ENCODE measurements around the gene GUCY2F. TPM values are rescaled to one million over a fixed set of nuclear protein-coding genes. Genes with fewer than 3 reads are reported as not detected.

GUCY2F gene
- total RNA-seq, 2 donors from 2014 or later, result not detected

DNA sequence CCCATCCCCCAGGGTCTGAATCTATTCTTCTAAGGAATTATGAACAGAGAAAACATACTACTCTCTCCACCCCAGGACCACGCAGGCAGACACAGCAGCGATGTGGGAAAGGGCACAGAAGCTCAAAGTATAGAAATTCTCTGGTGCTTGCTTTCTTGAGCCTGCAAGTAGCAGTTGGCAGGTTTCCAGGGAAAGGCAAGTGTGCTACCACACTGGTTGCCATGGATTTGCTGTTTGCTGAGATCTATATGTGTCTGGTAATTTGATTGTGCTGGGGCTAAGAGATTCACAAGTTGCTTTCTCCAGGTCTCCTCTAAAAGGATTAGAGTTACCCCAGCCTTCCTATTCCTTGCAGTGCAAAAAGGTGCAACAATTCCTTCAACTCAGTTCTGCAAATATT is 83.1 kb downstream of the GUCY2F start:
- intact Hi-C loops (cut with DNase I), result no loop called here

DNA sequence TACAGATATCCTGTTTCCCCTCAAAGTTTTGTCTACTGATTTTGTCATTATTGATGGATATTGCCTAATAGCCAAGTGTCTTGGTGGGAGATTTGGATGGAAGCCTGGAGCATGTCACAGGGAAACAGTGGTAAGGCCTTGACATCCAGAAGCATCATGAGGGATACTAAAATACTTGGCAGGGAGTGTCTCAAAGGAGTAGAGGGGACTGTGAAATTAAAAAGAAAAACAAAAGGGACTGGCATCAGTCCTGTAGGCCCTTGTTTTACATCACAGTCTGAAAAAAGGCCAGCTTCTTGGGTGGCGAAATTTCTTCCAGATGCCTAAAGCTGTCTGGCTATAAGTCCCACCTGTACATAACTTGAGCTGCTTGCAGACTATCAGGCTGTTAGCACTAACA is 83.8 kb downstream of the GUCY2F start:
- DNase-seq (ENCODE audit: low spot score), result no peak
- intact Hi-C loops (cut with DNase I), result no loop called here

More for the DNA sequence above, 83.1 kb downstream of the GUCY2F start:
- DNase-seq (ENCODE audit: low spot score), result no peak

- no peak for DNase-seq (ENCODE audit: low spot score)
- intact Hi-C loops (cut with DNase I), result no loop called here
These were observed 88.0 kb downstream of the GUCY2F start for GRCh38 chrX:109393859-109394258.

- no peak for DNase-seq (ENCODE audit: low spot score)
- intact Hi-C loops (cut with DNase I), result no loop called here
These were observed 89.0 kb downstream of the GUCY2F start for GRCh38 chrX:109392895-109393294.

DNA sequence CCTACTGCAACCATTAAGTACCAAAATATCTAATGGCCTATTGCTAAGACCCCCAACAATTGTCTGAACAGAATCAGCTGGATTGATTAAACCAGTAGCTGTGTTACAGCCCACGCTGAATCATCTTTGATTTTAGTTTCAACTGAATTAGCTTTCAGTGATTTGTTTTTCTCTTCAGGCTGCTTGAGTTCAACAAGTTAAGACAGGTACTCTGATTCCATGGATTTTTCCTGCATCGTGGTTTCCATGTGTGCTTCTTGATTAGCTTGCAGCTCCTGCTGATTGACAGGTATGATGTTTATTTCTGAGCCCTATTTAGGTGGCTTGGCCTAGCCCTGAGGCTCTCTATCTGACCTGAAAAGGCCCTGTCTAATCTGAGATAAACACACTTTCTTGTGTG is 91.3 kb downstream of the GUCY2F start:
- intact Hi-C loops (cut with DNase I), result loop anchor here in 1 of 2 donors (2.0 kb wide), 1 partner anchor 52 kb away; no protein-coding TSS in a partner anchor
- no peak for DNase-seq (ENCODE audit: low spot score)

DNA sequence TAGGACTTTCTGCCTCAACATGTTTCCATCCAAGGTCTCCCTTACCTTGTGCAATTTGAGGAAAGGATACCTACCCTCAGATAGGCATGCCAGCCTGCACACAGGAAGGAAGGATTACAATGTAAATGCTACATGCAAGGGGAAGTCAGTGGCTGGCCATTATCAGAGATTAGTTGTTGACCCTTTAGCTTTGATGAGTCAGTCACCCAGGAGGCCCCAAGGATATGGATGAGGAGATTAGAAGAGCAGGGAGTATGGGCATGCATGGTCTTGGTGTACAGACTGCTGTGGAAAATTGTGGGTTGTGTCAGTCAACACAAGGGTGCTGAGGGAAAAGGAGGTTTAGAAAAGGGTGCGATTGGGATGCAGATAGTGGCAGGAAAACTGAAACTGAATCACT is 92.0 kb downstream of the GUCY2F start:
- DNase-seq (ENCODE audit: low spot score), result no peak
- intact Hi-C loops (cut with DNase I), result loop anchor here in 1 of 2 donors (2.0 kb wide), 1 partner anchor 53 kb away; no protein-coding TSS in a partner anchor

DNA sequence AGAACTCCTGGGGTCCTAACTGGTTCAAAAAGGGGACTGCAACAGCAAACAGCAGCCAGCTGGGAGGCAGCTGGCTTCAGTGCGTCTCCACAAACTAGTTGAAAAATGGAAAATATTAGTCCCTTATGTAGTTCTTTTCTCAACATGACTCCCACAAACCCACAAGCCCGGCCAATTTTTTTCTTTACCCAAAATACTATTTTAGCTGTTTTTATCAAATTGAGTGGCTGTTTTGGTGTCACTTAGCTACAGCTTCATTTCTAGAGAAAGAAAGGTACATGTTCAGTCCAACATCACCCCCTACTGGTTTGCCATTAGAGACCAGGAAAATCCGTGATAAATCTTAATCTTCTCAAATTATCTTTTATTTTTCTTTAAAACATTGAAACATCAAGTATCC is 97.2 kb downstream of the GUCY2F start:
- intact Hi-C loops (cut with DNase I), result loop anchor here in 1 of 2 donors (5.0 kb wide), 1 partner anchor 768 kb away; no protein-coding TSS in a partner anchor

GRCh38 chrX:109382332-109382731 is 99.6 kb downstream of the GUCY2F start:
- DNase-seq (ENCODE audit: low spot score), result no peak
- intact Hi-C loops (cut with DNase I), result loop anchor here in 1 of 2 donors (5.0 kb wide), 1 partner anchor 770 kb away; no protein-coding TSS in a partner anchor

More for the DNA sequence above, 97.2 kb downstream of the GUCY2F start:
- no peak for DNase-seq (ENCODE audit: low spot score)

DNA sequence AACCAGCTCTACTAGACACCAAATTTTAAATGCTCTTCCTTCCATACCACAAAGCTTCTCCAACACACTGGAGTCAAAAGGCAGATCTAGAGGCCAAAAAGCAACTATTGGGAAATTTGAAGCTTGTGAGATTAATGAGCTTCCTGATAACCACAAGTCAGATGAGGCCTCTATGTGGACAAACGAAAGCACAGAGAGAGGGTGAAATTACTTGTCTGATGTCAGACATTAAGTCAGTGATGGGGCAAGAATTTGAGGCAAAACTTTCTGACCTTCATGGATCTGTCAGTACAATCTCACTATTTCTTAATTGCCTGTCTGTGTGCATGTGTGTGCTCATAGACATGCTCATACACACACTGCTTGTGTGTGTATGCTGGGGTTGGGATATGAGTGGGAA is 103.6 kb downstream of the GUCY2F start:
- no peak for DNase-seq (ENCODE audit: low spot score)
- intact Hi-C loops (cut with DNase I), result no loop called here

- no peak for DNase-seq (ENCODE audit: low spot score)
- intact Hi-C loops (cut with DNase I), result no loop called here
These were observed 107.5 kb downstream of the GUCY2F start for GRCh38 chrX:109374262-109374960.

GRCh38 chrX:109373468-109373867 is 108.4 kb downstream of the GUCY2F start:
- no peak for DNase-seq (ENCODE audit: low spot score)
- intact Hi-C loops (cut with DNase I), result no loop called here

GRCh38 chrX:109372716-109373115 is 109.2 kb downstream of the GUCY2F start:
- DNase-seq (ENCODE audit: low spot score), result no peak

DNA sequence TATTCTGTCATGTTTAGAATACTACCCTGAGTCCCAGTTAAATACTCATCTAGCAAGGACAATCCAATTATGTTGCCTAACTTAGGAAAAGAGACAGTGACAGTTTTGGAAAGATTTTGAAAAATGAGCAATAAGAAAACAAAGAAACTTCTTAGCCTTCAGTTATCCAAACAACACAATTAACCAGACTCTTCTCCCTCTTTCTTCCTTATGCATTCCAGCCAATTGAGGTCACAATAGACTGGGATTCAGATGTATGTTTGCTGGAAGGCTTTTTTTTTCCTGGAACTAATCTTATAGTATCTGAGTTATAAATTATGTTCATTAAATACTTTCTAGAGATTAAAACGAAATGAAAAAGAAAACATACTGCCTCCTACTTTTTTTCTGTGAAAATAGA is 109.6 kb downstream of the GUCY2F start:
- intact Hi-C loops (cut with DNase I), result no loop called here
- no peak for DNase-seq (ENCODE audit: low spot score)

More at GRCh38 chrX:109372716-109373115, 109.2 kb downstream of the GUCY2F start:
- intact Hi-C loops (cut with DNase I), result no loop called here

- DNase-seq (ENCODE audit: low spot score), result no peak
- intact Hi-C loops (cut with DNase I), result no loop called here
These were observed 119.8 kb downstream of the GUCY2F start for GRCh38 chrX:109362101-109362500.

- DNase-seq (ENCODE audit: low spot score), result no peak
- intact Hi-C loops (cut with DNase I), result no loop called here
These were observed 121.6 kb downstream of the GUCY2F start for GRCh38 chrX:109360301-109360700.

DNA sequence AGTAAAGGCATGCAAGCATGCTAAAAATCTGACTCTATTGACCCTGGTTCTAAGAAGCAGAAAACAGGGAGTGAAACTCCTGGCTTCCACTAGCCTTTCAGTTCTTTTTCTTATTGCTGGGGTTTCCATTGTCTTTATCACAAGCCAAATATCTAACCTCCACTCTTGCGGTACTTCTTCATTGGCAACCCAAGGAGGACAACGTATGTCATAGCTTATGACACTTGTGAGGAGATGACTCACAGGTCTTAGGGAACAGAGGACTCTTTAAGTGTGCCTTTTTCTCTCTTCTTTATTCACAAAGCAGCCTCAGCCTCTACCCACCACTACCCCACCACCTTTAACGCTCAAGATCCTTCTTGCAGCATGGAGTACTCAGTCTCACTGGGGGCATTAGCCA is 124.2 kb downstream of the GUCY2F start:
- DNase-seq (ENCODE audit: low spot score), result no peak
- intact Hi-C loops (cut with DNase I), result no loop called here

- DNase-seq (ENCODE audit: low spot score), result no peak
- intact Hi-C loops (cut with DNase I), result no loop called here
These were observed 125.2 kb downstream of the GUCY2F start for GRCh38 chrX:109356684-109357083.

GRCh38 chrX:109352066-109352588 is 129.8 kb downstream of the GUCY2F start:
- no peak for DNase-seq (ENCODE audit: low spot score)
- intact Hi-C loops (cut with DNase I), result no loop called here

DNA sequence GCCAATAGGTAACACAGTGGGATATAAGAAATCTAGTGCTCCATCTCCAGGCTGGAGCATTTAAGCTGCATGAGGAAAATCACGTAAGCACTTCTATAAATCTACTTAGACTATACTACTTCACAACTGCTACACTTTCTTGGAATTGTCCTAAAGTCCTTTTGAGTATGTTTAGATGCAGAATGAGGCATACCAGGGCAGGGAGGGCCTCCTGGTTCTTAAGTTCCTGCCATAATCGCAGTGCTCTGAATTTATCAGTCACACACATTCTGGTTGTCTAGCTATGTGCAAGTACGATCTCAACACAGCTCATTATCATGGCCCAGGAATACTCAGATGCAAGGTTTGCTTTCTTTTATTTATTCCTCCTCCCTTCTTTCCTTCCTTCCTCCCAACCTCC is 130.3 kb downstream of the GUCY2F start:
- intact Hi-C loops (cut with DNase I), result no loop called here
- no peak for DNase-seq (ENCODE audit: low spot score)

DNA sequence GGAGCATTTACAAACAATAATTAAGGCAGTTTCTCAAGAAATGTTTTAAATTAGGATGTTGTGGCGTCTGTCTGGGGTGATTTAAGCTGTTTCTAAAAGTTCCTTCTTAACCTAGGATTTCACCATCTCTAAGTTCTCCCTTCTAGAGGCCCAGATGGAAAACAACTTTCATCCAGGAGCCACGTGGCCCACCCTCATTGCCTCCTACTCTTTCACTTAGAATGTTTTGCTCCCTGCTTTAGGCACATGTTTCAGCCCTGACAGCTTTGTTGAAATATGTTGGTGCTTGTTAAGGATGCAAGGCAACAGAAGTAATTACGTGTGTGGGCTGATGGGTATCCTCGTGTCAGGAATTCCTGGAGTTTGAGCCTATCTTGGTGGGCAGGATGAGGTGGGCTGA is 131.3 kb downstream of the GUCY2F start:
- no peak for DNase-seq (ENCODE audit: low spot score)
- intact Hi-C loops (cut with DNase I), result no loop called here

DNA sequence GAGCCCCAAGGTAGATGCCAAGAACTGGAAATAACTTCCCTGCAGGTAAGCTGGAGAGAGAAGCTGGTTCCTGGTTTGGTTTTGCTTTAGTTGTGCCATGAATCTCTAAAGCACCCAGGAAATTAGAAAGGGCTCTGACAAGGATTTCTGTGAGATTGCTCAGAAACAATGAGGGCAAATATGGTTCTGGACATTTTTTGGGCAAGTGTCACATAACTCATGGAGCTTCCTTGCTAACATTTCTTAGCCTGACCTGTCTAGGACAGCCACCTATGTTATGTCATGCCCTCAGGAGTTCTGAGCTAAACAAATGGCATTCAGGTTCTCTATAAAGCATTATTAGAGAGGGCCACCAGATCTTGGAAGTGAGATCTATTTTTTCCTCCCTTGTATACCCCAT is 131.8 kb downstream of the GUCY2F start:
- intact Hi-C loops (cut with DNase I), result no loop called here
- no peak for DNase-seq (ENCODE audit: low spot score)
